PFSK-1 (cell line): ENCODE measurements around the gene PGLYRP3.

Source experiments
- FOXP2 ChIP-seq: optimal IDR thresholded peaks from 2 replicates; pipeline ENCODE3; 2011; ENCODE audit warnings: borderline replicate concordance, control low read depth, inconsistent platforms; ENCODE audit not compliant: insufficient read depth; ENCODE audit errors: extremely low read length, extremely low read depth
- POLR2AphosphoS5 ChIP-seq: IDR thresholded peaks from 2 replicates; pipeline ENCODE4 v1.6.1; 2012; ENCODE audit warnings: low read depth, mild to moderate bottlenecking, control low read depth, low read length, moderate library complexity
- REST ChIP-seq, 2 experiments: IDR thresholded peaks; 2 replicates each; pipeline versions ENCODE4 v1.6.1 to v1.8.0; 2011 to 2012; ENCODE audit warnings: low read depth in 2 of 2, low read length in 2 of 2, control low read depth in 1 of 2, inconsistent platforms in 1 of 2, mild to moderate bottlenecking in 1 of 2, moderate library complexity in 1 of 2; ENCODE audit not compliant: insufficient read depth in 1 of 2
- SIN3A ChIP-seq: IDR thresholded peaks from 2 replicates; pipeline ENCODE4 v1.6.1; 2012; ENCODE audit warnings: mild to moderate bottlenecking, low read length, moderate library complexity, borderline replicate concordance; ENCODE audit not compliant: insufficient read depth
- TAF1 ChIP-seq: IDR thresholded peaks from 2 replicates; pipeline ENCODE4 v1.6.1; 2012; ENCODE audit warnings: low read length, control low read depth, borderline replicate concordance; ENCODE audit not compliant: insufficient read depth

PGLYRP3 gene

GRCh38 chr1:153359241-153359640, 46.5 kb upstream of the PGLYRP3 start:
- TF ChIP-seq SIN3A, result no peak
- no peak for TF ChIP-seq TAF1
- TF ChIP-seq FOXP2, result no peak
- no peak for TF ChIP-seq POLR2AphosphoS5
- no peak for TF ChIP-seq REST (IDR thresholded peaks at IDR 0.05; ENCODE audit: insufficient read depth in 1 of 2, low read depth in 2 of 2, low read length in 2 of 2)

GRCh38 chr1:153358691-153358975, 45.9 kb upstream of the PGLYRP3 start:
- TF ChIP-seq SIN3A, result no peak
- TF ChIP-seq REST (IDR thresholded peaks at IDR 0.05; ENCODE audit: insufficient read depth in 1 of 2, low read depth in 2 of 2, low read length in 2 of 2), result no peak
- no peak for TF ChIP-seq TAF1
- TF ChIP-seq POLR2AphosphoS5, result no peak
- TF ChIP-seq FOXP2, result no peak

GRCh38 chr1:153357853-153358690, 45.3 kb upstream of the PGLYRP3 start, which contains the start of gene S100A9:
TSS of gene S100A9 (plus strand) at chr1:153357854. CDS start at chr1:153358284, 430 bp downstream.
- TF ChIP-seq REST (IDR thresholded peaks at IDR 0.05; ENCODE audit: insufficient read depth in 1 of 2, low read depth in 2 of 2, low read length in 2 of 2), result no peak
- no peak for TF ChIP-seq POLR2AphosphoS5
- no peak for TF ChIP-seq SIN3A
- TF ChIP-seq TAF1, result no peak
- TF ChIP-seq FOXP2, result no peak

GRCh38 chr1:153357076-153357852, 44.5 kb upstream of the PGLYRP3 start:
- TF ChIP-seq REST (IDR thresholded peaks at IDR 0.05; ENCODE audit: insufficient read depth in 1 of 2, low read depth in 2 of 2, low read length in 2 of 2) (no peak), POLR2AphosphoS5 (no peak), SIN3A (no peak), TAF1 (no peak), FOXP2 (no peak)
